Measurements from ENCODE around the gene CD96.
"Not testable (repeated sequence)": the region's sequence is repeated elsewhere in the genome, so short reads cannot be mapped to it uniquely, and the experiment has no call there.

Gene CD96

DNA sequence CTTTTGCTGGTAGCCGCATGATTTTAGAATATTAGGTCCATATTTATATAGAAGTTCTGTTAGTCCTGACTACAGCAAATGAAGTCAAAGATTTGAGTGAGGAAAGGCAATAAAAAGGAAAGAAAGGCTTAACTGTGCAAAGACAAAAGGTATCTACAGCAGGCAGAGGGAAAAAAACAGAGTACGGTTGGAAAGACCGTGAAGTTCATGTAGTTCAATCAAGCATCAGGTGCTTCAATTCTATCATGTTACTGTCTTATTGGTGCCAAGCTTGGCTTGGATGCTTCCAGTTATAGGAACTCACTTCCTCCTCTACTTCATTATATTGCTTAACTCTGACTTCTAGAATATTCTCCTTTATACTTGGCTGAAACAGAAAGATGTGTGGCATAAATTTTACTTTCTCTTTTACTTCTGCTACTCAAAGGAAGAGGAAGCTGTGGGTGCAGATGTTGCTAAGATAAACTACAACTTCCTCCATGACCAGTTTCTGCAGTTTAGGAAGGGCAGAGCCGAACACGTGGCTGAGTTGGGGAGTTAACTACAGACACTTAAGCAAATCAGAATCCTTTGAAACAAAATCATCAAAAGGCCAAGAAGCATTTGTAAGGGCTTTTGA, 125.7 kb downstream of the CD96 start:
- ChIA-PET CTCF (interaction anchor here (0.8 to 7.9 kb wide), 21 partner anchors 9 to 376 kb away, joined by 3 to 85 read pairs (median 5); no protein-coding TSS in a partner anchor), POLR2A (interaction anchor here (0.6 kb wide), 1 partner anchor 94 kb away, joined by 3 read pairs; no protein-coding TSS in a partner anchor)
- H3K4me3 ChIP-seq (ENCODE audit: low read depth, low read length) = no peak overlapping the region
- TF ChIP-seq, protein P1, sequence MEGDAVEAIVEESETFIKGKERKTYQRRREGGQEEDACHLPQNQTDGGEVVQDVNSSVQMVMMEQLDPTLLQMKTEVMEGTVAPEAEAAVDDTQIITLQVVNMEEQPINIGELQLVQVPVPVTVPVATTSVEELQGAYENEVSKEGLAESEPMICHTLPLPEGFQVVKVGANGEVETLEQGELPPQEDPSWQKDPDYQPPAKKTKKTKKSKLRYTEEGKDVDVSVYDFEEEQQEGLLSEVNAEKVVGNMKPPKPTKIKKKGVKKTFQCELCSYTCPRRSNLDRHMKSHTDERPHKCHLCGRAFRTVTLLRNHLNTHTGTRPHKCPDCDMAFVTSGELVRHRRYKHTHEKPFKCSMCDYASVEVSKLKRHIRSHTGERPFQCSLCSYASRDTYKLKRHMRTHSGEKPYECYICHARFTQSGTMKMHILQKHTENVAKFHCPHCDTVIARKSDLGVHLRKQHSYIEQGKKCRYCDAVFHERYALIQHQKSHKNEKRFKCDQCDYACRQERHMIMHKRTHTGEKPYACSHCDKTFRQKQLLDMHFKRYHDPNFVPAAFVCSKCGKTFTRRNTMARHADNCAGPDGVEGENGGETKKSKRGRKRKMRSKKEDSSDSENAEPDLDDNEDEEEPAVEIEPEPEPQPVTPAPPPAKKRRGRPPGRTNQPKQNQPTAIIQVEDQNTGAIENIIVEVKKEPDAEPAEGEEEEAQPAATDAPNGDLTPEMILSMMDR (IDR thresholded peaks at IDR 0.05; ENCODE audit: insufficient read depth, low read length, missing control alignments) = no peak
- DNase-seq (ENCODE audit: low read depth, low spot score) = no peak

DNA sequence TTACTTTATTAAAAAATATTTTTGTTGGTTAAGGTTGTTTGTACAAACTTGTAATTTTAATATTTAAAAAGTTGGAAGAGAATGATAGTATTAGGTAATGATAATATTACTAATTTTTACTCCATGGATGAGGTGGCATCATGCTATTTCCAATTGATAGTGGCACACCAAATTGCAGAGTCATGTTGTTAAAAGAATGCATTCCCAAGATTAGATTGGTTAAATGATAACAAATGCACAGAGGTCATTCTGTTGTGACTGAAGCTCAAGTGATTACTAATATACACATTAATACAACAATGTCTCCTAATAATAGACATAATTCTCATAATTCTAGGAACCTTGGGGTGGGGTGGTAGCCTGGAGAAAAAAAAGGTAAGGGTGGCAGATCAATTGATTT, 126.3 kb downstream of the CD96 start:
- CTCF ChIA-PET = interaction anchor here (0.8 to 7.9 kb wide), 27 partner anchors 9 to 377 kb away, joined by 3 to 85 read pairs (median 4); no protein-coding TSS in a partner anchor
- DNase-seq (ENCODE audit: low read depth, low spot score) = no peak
- TF ChIP-seq, protein P1 (IDR thresholded peaks at IDR 0.05; ENCODE audit: insufficient read depth, low read length, missing control alignments) = no peak
- H3K4me3 ChIP-seq (ENCODE audit: low read depth, low read length) = no peak overlapping the region
- POLR2A ChIA-PET = interaction anchor here (0.6 kb wide), 1 partner anchor 94 kb away, joined by 3 read pairs; no protein-coding TSS in a partner anchor

DNA sequence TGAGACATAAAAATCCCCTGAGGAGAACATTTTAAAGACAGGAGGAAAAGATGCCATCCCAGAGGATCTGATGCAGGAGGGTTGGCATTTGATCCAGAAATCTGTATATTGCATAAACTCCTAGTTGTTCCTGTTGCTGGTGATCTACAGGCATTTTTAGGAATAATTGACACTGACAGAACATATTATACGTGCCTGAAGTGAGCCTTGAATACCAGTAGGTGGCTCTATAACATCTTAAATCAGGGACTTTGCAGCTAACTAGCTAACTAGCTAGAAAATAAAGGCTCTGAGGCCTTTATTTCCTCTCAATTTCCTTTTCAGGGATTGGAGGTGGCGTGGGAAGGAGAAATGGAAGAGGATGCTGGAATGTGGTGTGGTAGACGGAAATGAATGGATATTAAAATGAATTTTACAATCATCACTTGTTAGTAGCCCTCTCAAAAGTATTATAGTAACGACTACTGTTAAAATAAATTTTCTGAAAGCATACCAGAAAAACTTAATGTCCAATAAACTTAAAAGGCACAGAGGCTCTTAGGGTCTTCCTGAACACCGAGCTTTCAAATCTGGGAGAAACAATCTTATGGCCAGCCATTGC, 127.0 kb downstream of the CD96 start:
- ChIA-PET POLR2A (no interaction called here), CTCF (interaction anchor here (0.6 to 7.9 kb wide), 39 partner anchors 8 to 376 kb away, joined by 3 to 85 read pairs (median 4); partner anchors contain the start of gene PHLDB2)
- TF ChIP-seq, protein P1 (IDR thresholded peaks at IDR 0.05; ENCODE audit: insufficient read depth, low read length, missing control alignments) = peak; percentile 58
- no peak for DNase-seq (ENCODE audit: low read depth, low spot score)
- no peak overlapping the region for H3K4me3 ChIP-seq (ENCODE audit: low read depth, low read length)

DNA sequence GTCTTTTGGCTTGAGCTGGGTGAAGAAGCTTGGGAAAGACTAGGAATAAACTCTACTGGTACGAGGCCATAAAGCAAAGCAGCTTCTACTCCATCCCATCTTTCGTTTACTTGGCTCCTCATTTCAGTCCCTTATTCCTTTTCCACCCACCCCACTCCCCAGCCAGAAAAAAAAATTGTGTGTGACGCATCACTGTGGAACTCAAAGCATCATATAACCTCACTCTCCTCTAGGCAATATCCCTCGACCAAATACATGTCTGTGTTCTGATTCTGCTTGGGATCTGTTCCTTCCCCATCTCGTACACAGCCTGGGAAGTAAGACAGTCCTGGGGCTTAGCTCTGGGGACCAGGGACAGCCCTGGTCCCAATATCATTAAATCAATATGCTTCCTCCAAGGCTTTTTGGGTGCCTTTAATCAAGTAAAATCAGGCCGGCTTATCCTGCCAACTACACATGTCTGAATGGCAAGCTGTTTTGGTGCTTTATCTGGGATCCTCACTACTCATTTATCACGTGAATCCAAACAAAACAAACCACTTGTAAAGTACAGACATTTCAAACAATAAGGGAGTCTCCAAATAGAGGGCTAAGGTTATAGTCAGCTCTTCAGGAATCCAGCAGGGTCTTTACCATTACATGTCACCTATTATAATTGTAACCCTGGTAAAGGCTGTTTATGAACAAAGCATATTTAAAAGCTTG, 128.1 kb downstream of the CD96 start:
- ChIA-PET POLR2A (interaction anchor here (0.5 kb wide), 1 partner anchor 45 kb away, joined by 3 read pairs; no protein-coding TSS in a partner anchor), CTCF (interaction anchor here (0.9 to 7.9 kb wide), 27 partner anchors 12 to 441 kb away, joined by 3 to 85 read pairs (median 4); partner anchors contain the start of gene PHLDB2)
- H3K4me3 ChIP-seq (ENCODE audit: low read depth, low read length) = no peak overlapping the region
- no peak for DNase-seq (ENCODE audit: low read depth, low spot score)
- TF ChIP-seq, protein P1 (IDR thresholded peaks at IDR 0.05; ENCODE audit: insufficient read depth, low read length, missing control alignments) = no peak

DNA sequence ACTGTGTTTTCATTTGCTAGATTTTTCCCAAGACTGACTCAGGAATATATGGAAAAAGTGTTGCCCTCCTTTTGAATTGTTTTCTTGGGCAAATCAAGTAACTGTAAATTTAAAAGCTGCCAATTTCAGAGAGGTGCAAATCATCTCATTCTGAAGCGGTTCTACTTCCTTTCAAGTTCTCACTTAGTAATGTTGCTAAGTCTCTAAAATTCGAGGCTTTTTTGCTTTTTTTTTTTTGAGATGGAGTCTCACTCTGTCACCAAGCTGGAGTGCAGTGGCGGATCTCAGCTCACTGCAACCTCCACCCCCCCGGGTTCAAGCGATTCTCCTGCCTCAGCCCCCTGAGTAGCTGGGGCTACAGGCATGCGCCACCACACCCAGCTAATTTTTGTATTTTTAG, 130.5 kb downstream of the CD96 start:
- DNase-seq (ENCODE audit: low read depth, low spot score); POLR2A ChIA-PET; H3K4me3 ChIP-seq (ENCODE audit: low read depth, low read length): not testable (repeated sequence)
- CTCF ChIA-PET = interaction anchor here (1.0 to 7.9 kb wide), 3 partner anchors 82 to 341 kb away, joined by 3 to 85 read pairs (median 52); no protein-coding TSS in a partner anchor

DNA sequence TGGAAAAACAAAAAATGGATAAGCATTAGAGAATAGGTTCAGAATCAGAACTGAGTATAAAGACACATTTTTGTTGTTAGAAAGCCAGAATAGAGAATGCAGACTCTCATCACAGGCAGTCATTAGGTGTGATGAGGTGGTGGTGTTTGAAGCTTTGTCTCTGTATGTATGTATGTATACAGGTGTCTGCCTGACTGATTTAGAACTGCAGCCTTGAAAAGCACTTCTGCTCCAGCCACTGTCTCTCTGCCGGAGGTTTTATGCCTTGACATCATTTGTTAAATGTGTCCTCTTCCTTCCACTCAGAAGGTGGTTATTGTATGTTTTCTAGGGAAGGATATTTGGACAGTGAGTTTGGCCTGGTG, 133.8 kb downstream of the CD96 start:
- CTCF ChIA-PET = no interaction called here
- TF ChIP-seq, protein P1 (IDR thresholded peaks at IDR 0.05; ENCODE audit: insufficient read depth, low read length, missing control alignments) = no peak
- no peak overlapping the region; the same call in 1 of the 2 replicates for H3K4me3 ChIP-seq (ENCODE audit: low read depth, low read length)
- no peak for DNase-seq (ENCODE audit: low read depth, low spot score)
- POLR2A ChIA-PET = no interaction called here
